IPS DF 19.7 (cell line): ENCODE data around the gene COL25A1.

ENCODE experiments used
- DNase-seq: peaks from one replicate; pipeline ENCODE4 v3.0.0-alpha.2; 2013; ENCODE audit warnings: low read depth, low spot score

The COL25A1 gene

DNA sequence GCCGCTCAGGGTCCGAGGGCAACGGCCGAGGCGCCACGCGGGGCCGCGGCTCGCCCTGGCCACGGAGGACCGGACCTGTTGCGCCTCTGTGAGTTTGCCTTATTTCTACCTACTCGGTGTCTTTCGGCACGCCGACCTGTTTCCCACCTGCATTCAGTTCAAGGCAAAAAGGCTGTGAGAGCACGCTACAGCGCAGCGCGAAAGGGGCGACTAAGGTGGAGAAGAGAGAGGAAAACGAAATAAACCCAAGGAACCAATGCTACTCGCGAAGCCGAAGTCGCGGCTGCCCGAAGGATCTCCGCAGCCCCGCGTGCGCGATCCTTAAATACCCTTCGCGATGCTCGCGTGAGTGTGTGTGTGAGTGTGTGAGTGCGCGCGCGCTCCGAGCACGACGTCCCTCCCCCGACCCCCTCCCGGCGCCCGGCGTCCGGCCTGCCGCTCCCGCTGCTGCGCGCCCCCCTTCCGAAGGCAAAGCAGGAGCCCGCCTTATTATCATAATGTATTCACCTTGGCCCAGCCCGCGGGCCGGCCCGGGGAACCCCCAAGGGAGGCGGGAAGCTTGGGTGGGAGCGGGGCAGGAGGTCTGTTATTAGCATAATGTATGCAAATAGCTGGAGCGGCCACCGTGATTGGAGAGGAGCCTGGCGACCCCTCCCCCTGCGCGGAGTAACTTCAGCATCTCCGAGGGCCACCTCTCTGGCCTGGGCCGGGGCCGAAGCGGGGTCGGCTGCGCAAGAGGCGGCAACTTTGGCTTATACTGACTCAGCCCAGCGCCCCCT is at the start of gene COL25A1:
COL25A1 (minus strand) TSS at position 298 of the 779 bp plus-strand sequence.
- DNase-seq: peak; percentile 84

GRCh38 chr4:109350121-109350520 is 47.7 kb upstream of the COL25A1 start:
- DNase-seq: no peak

- no peak for DNase-seq
Observed at GRCh38 chr4:109334129-109335105, 32.0 kb upstream of the COL25A1 start.

DNA sequence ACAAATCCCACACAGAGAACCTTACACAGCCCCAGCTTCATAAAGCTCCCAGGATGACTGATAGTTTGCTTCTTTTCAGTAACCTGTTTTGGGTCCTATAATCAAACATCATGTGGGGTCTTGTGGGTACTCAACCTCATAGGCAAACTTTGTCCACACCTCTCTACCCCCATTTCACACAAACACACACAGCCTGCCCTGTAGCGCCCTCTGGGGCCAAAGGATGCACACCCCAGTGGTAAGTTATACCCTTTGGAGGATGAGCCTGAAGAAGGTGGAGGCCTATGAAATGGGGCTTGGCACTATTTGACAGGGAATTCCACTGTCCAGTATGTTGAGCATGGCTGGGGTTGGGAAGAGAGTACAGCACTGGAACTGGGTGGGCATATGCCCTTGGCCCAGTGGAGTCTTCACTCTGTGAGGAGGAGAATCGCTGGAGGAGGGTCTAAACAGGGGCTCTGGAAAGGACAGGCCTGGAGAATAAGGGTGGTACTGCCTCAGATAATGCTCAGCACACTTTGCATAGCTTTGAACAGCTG is 30.5 kb upstream of the COL25A1 start:
- DNase-seq: peak; percentile 17

DNA sequence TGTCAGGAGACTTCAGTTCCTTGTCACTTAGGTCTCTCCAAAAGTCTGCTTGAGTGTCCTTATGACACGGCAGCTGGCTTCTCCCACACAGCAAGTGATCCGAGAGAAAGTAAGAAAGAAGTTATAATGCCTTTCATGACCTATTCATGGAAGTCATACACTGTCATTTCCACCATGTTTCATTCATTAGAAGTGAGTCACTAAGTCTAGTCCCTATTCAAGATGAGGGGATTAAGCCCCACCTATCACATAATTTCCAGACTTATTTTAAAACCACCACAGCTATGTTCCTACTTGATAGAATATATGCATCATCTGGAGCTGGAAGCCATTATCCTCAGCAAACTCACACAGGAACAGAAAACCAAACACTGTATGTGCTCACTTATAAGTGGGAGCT is 25.2 kb upstream of the COL25A1 start:
- no peak for DNase-seq

DNA sequence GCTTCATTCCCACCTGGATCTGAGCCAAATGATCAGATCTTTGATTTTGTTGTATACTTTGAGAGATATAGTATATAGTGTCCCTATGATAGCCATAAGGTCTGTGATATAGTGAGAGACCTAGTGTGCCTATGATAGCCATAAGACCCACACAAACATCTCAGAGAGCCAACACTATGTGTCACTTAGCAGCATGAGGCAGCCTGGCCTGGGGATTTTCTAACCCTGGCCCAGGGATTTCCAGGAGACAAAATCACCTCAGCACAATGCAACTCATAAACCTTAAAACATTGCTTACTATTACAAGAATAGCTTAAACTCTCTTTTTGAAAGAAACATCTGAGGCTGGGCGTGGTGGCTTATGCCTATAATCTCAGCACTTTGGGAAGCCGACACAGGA is 23.2 kb upstream of the COL25A1 start:
- DNase-seq: no peak

DNA sequence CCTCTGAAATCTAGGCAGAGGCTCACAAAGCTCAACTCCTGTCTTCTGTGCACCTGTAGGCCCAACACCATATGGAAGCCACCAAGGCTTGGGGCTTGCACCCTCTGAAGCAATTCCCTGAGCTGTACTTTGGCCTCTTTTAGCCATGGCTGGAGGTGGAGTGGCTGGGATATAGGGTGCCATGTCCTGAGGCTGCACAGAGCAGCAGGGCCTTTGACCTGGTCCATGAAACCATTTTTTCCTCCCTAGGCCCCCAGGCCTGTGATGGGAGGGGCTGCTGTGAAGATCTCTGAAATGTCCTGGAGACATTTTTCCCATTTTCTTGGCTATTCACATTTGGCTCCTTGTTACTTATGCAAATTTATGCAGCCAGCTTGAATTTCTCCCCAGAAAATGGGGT is 20.9 kb upstream of the COL25A1 start:
- no peak for DNase-seq

- no peak for DNase-seq
Observed at GRCh38 chr4:109321232-109321631, 18.8 kb upstream of the COL25A1 start.

DNA sequence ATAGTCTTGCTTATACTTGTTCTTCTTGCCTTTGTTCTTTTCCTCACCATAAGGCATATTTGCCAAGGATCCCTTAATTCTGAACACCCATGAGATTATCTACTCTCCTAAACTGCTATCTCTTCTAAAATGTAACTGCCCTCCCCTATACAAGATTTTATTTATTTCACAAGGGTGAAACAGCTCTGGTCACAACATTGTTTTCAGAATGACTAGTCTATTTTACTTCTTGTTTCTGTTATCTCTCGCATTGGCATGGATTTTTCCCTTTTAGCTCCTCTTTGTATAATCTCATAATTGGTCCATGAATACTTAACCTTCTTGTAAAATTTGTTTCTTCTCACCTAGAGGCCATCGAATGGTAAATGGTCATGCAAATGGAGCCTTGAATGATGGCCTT is 17.2 kb upstream of the COL25A1 start:
- no peak for DNase-seq

DNA sequence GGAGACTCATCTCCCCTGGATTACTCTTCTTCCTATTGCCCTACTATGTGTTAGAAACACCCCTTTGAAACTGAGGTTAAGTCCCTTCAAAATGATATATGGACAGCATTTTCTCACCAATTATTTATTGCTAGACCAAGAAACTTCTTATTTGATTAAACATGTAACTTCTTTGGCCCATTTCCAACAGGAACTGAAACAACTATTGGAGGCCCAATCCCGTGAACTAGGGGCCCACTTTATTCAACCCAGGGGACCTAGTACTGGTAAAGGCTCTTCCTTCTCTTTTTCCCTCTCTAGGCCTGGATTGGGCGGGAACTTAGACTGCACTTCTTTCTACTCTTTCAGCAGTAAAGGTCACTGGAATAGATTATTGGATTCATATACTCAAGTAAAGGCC is 16.7 kb upstream of the COL25A1 start:
- DNase-seq: no peak

DNA sequence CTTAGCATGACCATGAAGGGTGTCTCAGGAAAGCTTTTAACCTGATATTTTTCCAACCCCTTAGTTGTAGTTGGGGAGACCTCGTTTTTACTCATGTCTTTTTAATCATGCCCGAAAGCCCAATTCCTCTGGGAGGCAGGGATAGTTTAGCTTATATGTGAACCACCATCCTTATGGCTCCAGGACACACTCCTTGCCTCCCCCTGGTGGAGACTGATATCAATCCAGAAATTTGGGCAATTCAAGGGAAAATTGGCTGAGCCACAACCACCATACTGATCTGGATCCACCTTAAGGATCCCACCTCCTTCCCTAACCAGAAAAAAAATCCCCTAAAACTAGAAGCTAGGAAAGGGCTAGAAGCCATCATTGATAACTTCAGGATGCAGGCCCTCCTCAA is 13.4 kb upstream of the COL25A1 start:
- DNase-seq: no peak

DNA sequence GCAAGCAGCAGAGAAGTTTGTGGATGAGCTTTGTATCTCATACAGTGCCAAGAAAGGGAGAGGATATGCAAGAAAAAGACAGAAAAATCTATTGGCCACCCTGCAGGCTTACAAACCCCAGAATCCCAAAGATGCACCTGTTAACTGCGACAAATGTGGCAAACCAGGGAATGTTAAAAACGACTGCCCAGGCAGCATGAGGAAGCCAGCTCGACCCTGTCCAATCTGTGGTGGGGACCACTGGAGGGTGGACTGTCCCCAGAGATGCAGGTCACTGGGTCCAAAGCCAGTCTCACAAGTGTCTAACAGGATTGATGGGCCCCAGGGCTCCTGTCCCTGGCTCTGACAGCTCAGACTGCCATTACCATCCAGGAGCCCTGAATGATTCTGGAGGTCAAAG is 12.9 kb upstream of the COL25A1 start:
- no peak for DNase-seq

DNA sequence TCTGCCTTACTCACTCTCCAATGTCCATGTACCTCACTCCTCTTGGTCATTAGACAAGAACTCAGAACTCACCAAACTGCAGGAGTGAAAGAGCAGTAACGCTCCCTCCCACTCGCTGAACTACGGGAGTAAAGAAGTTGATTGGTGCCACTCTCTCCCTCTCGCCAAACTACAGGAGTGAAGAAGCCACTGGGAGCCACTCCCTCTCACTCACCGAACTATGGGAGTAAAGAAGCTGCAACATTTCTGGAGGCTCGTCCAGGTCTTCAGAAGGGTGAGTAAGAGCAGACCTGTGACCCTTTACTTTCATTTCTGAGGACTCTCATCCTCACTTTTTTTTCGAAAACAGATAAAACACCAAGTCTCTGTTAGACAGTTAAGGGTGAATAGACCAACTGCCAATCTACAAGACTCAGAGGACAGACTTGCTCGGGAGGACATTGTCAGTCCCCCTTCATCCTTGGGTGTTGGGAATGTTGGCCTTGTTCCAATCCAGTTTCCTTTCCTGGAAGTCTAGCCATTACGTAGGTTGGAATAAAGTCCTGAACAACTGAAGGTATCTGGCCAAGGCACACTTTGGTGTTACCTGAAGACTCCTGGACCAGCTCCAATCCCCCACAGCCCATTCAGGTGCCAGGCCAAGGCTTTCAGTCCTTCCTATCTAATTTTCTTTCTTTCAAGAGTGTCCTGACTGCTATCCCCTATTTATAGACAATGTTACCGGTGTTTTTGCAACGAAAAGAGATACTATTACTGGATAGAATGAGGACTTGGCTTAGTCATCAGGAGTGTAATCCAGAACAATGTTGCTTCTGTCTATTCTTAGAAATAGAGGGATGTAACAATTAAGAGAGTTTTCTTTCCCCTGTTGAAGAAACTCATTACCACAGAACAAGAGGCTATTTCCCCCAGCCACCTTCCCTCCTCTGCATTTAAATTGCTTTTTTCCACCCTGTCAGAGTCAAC is 11.0 kb upstream of the COL25A1 start:
- DNase-seq: no peak

DNA sequence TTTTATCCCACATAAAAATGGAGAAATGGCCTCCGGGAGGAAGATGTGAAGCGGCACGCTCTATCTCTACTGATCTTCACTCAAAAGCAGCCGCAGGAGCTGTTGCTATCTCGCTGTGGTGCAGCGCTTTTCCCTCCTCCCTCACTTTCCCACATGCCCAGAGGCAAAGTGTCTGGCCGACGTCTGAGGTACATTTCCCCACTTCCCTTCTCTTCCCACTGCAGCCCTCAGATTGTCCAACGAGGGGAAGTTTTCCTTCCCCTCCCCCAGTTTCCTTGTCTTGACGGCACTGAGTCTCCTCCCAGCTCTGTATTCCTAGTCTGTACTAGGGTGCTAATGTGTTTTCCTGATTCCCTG is 660 bp upstream of the COL25A1 start:
- no peak for DNase-seq

- no peak for DNase-seq
Observed at GRCh38 chr4:109301651-109302360, 652 bp downstream of the COL25A1 start.

DNA sequence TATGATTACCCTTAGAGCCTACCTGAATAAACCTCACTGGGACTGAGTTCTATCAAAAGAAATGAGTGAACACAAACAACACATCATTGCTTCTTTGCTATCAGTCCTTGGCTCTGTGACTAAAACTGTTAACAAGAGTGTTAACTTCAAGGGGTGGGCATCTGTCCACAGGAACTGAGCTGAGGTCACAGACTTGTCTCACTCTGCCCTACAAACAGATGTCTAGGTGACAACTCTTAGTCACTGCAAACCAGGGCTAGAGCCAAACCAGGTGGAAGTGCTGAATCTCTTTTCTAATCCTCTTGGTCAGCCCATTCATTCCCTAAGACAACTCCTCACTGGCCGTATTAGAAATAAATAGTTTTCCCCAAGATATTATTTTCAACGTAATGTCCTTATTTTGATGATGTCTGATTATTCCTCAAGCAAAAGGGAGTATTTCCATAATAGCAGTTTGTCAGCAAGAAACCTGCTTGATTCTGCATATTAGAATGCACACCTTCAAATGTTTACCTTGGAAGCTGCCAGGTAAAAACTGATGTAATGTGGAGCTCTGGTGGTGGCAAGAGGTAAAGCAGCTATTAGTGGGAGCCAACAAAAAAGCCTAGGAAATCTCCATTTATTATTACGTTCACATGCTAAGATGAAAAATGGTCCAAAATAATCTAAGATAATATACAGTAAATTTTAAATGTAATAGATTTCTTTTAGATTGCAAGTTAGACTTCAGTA is 4.0 kb downstream of the COL25A1 start:
- DNase-seq: no peak

DNA sequence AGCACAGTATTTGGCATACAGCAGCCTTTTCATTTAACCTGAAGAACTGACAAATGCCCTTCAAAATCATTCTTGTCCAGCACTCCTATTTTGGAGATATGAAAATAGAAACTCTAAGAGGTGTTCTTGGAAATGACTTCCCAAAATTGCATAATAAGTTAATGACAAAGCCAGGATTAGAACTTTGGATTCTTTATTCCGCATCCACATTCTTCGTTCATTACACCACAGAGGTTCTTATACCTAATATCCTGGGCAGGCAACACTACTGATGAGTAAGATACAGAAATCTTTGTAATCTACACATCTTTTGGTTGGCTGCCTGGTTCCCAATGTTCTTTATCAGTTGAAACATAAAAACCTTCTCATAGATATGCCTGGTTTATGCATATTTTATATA is 5.9 kb downstream of the COL25A1 start:
- DNase-seq: no peak

DNA sequence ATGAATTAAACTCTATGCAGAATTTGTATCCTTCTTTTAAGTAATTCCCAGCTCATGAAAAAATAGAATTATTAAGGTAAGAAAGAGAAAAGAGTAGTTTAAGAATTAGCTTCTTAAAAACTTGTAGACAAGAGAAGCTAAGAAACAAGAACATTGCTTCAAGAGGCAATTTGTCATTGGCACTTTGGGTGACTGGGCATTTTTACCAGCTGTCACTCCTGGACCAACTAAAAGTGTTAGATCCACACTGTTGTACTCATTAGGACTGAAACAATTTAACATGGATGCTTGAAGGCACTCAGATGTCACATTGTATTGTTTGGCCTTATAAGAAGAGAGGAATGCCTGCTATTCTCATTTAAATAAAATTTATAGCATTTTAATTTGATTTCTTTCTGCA is 7.4 kb downstream of the COL25A1 start:
- DNase-seq: no peak

DNA sequence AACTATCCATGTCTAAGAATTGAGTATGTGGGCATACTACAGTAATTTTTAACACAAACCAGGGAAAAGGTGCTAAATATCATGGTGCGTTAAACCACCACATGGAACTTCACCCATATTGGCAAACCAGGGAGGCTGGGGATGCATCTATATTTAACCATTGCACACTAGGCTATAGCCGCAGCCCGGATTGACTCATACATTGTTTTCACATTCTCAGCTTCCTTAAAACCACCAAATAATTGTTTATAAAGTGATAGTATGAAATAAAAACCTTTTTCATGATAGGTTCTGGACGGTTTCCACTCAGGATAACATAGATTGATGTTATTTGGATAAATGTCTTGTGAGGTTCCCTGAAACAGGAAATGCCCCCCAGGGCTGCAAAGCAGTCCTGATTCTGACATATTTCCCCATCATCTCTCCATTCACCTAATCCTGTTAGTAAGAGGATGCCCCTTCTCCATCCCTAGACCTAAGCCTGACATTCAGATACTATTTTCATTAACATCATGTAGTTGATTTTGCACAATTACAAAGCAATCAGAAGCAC is 7.9 kb downstream of the COL25A1 start:
- no peak for DNase-seq

DNA sequence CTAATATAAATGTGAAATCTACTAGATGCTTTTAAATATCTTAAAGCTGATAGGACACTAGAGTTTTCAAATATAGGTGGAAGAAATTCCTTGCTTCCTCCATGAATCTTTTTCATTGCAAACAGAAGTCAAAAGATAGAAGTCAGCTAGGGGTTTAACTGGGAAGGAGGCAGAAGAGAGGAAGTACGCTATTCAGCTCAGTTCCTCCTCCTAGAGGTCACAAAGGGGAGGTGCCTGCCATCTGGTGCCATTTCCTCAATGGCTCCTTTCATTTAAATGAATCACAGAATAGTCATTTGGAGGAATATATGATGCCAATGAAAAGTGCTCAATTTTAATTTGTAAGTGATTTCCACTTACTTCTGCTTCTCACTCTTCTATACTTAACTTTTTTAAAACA is 8.5 kb downstream of the COL25A1 start:
- no peak for DNase-seq
